DND-41 (cell line): Measurements from ENCODE around the gene GLIPR2.

Experiments
- EZH2 ChIP-seq: IDR thresholded peaks from 3 replicates; pipeline ENCODE4 v1.6.1; 2012; ENCODE audit warnings: borderline replicate concordance, low read depth, mild to moderate bottlenecking, moderate library complexity, low read length, inconsistent platforms; ENCODE audit not compliant: severe bottlenecking
- TF ChIP-seq, protein P1 (sequence below): IDR thresholded peaks from 2 replicates; pipeline ENCODE4 v1.5.1; 2012; ENCODE audit warnings: borderline replicate concordance, low read length, moderate library complexity, mild to moderate bottlenecking; ENCODE audit not compliant: poor library complexity, severe bottlenecking; ENCODE audit errors: extremely low read depth

DNA sequence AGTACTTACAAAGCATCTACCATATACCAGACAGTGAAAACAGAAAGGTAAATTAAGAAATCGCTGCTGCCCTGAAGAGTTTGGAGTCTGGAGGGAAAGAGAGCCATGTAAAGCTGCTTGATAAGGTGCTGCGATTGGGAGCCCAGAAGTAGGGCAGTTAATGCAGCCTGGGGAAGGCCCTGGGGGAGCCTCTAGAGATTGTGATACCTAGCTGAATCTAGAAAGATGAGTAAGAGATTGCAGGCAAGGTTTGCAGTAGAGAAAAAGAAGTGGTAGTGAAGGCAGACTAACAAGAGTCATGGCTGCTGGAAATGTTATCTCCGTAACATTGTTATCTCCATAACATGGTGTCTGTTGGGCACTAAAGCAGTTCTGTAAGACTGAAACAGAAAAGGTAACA, 24.0 kb upstream of the GLIPR2 start:
- no peak for TF ChIP-seq EZH2
- TF ChIP-seq, protein P1, sequence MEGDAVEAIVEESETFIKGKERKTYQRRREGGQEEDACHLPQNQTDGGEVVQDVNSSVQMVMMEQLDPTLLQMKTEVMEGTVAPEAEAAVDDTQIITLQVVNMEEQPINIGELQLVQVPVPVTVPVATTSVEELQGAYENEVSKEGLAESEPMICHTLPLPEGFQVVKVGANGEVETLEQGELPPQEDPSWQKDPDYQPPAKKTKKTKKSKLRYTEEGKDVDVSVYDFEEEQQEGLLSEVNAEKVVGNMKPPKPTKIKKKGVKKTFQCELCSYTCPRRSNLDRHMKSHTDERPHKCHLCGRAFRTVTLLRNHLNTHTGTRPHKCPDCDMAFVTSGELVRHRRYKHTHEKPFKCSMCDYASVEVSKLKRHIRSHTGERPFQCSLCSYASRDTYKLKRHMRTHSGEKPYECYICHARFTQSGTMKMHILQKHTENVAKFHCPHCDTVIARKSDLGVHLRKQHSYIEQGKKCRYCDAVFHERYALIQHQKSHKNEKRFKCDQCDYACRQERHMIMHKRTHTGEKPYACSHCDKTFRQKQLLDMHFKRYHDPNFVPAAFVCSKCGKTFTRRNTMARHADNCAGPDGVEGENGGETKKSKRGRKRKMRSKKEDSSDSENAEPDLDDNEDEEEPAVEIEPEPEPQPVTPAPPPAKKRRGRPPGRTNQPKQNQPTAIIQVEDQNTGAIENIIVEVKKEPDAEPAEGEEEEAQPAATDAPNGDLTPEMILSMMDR: no peak
